Thoracic aorta (tissue), 2 donors: ENCODE measurements around the gene FGFR2. TPM values are rescaled to one million over a fixed set of nuclear protein-coding genes. Genes with fewer than 3 reads are reported as not detected.
"Not testable (repeated sequence)": the region's sequence is repeated elsewhere in the genome, so short reads cannot be mapped to it uniquely, and the experiment has no call there.

ENCODE experiments used
- ATAC-seq: fragments of 150-250 bp; one replicate; pipeline ENCODE4 v1.8.0; 2017; ENCODE audit warnings: low read depth; ENCODE audit not compliant: insufficient number of reproducible peaks, low FRiP score
- DNase-seq: peaks from one replicate; pipeline ENCODE4 v3.0.0-alpha.2; 2020; ENCODE audit warnings: low spot score
- H3K27ac ChIP-seq, 2 donors: fragments of 200-600 bp; sonication (generic); 1 replicate in 1 of 2; 2 replicates in 1 of 2; pipeline ENCODE4 v1.5.1; 2016; ENCODE audit warnings: mild to moderate bottlenecking in 2 of 2, moderate library complexity in 2 of 2
- H3K27me3 ChIP-seq: fragments of 200-600 bp; sonication (generic); replicated peaks from 2 replicates; pipeline ENCODE4 v1.6.0; 2016; ENCODE audit warnings: mild to moderate bottlenecking; ENCODE audit not compliant: insufficient read depth
- H3K36me3 ChIP-seq: fragments of 200-600 bp; sonication (generic); one replicate; pipeline ENCODE4 v1.5.1; 2016
- H3K4me1 ChIP-seq, 2 donors: fragments of 200-600 bp; sonication (generic); 1 replicate in 1 of 2; 2 replicates in 1 of 2; pipeline versions ENCODE4 v1.5.1 to v1.6.0; 2016; ENCODE audit warnings: low read depth in 2 of 2, mild to moderate bottlenecking in 1 of 2; ENCODE audit not compliant: control insufficient read depth in 1 of 2
- H3K4me3 ChIP-seq: fragments of 200-600 bp; sonication (generic); 2 replicates; pipeline ENCODE4 v1.5.1; 2016; ENCODE audit warnings: mild to moderate bottlenecking
- H3K9me3 ChIP-seq: fragments of 200-600 bp; sonication (generic); 2 replicates; pipeline ENCODE4 v1.5.1; 2016
- total RNA-seq, 2 donors: library from RNA; depleted of rRNA; stranded (reverse); fragments of >200 nt; gene quantifications; one replicate each; pipeline versions ENCODE4 v1.1.0 to v1.2.3, GENCODE V29; 2016
- TF ChIP-seq, protein P1 (sequence below): fragments of 200-600 bp; sonication (generic); IDR thresholded peaks from one replicate; pipeline ENCODE4 v1.5.1; 2019; ENCODE audit warnings: antibody characterized with exemption

Gene FGFR2
- total RNA-seq, 2 donors from 2014 or later: 7.2 to 16.2 TPM

- no peak overlapping the region for H3K4me3 ChIP-seq
- H3K9me3 ChIP-seq: no peaks in the 10 kb centered on the region
- ATAC-seq (no peak), DNase-seq (no peak)
- TF ChIP-seq, protein P1, sequence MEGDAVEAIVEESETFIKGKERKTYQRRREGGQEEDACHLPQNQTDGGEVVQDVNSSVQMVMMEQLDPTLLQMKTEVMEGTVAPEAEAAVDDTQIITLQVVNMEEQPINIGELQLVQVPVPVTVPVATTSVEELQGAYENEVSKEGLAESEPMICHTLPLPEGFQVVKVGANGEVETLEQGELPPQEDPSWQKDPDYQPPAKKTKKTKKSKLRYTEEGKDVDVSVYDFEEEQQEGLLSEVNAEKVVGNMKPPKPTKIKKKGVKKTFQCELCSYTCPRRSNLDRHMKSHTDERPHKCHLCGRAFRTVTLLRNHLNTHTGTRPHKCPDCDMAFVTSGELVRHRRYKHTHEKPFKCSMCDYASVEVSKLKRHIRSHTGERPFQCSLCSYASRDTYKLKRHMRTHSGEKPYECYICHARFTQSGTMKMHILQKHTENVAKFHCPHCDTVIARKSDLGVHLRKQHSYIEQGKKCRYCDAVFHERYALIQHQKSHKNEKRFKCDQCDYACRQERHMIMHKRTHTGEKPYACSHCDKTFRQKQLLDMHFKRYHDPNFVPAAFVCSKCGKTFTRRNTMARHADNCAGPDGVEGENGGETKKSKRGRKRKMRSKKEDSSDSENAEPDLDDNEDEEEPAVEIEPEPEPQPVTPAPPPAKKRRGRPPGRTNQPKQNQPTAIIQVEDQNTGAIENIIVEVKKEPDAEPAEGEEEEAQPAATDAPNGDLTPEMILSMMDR: no peak
- no peaks in the 10 kb centered on the region for H3K36me3 ChIP-seq
- no peak overlapping the region for H3K27ac ChIP-seq
- H3K4me1 ChIP-seq: no peaks in the 10 kb centered on the region
- no peaks in the 10 kb centered on the region for H3K27me3 ChIP-seq
Observed at GRCh38 chr10:121566755-121567154, 31.5 kb downstream of the FGFR2 start.

- Histone ChIP-seq H3K27ac (no peak overlapping the region), H3K27me3 (no peaks in the 10 kb centered on the region), H3K4me3 (no peak overlapping the region), H3K4me1 (peaks cover 3 to 11% of the 10 kb centered on the region in 2 donors), H3K9me3 (no peaks in the 10 kb centered on the region), H3K36me3 (no peaks in the 10 kb centered on the region)
- TF ChIP-seq, protein P1: no peak
- DNase-seq (no peak), ATAC-seq (no peak)
Observed at GRCh38 chr10:121559326-121560026, 38.8 kb downstream of the FGFR2 start.

DNA sequence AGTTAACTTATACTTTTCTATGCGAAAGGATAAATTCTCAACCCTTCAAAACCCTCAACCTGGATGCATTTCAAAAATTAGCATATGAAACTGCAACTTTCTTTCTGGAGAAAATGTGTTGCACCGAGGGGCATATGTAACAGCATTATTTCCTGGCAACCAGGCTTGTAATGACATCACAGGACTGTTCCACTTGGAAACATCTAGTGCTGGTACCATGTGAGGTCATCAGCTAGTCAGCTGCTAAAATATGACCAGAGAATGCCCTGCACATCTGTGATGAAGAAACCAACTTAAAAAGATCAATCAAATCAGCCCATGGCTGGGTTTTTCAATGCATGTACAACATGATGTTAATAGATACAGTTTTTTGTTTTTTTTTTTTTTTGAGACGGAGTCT is 40.0 kb downstream of the FGFR2 start:
- ATAC-seq (no peak), DNase-seq (no peak)
- Histone ChIP-seq H3K4me3 (no peak overlapping the region), H3K9me3 (no peaks in the 10 kb centered on the region), H3K4me1 (peaks cover 3 to 11% of the 10 kb centered on the region in 2 donors), H3K27ac (no peak overlapping the region), H3K27me3 (no peaks in the 10 kb centered on the region), H3K36me3 (no peaks in the 10 kb centered on the region)
- TF ChIP-seq, protein P1: no peak

DNA sequence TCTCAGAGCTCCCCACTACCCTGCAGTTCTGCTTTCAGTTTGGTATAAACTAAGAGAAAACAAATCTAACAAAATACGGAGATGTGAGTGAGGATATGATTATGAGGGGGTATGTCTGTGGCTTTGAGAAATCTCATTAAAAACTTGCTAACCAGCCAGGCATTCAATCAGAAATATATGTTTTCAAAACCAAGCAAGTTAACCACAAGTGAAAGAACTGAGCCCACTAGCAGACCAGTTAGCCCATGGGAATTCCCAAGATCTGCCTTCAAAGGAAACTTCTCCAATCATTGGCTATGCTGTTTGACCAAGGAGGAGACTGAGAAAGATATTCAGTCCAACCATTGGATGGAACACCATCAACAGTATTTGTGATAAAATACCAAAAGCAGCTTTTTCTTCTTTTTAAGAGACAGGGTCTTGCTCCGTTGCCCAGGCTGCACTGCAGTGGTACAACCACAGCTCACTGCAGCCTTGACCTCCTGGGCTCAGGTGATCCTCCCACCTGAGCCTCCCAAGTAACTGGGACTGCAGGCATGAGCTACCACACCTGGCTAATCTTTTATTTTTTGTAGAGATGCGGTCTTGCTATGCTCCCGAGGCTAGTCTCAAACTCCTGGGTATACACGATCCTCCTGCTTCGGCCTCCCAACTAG is 41.2 kb downstream of the FGFR2 start:
- ATAC-seq: no peak
- TF ChIP-seq, protein P1: no peak
- no peak overlapping the region for H3K27ac ChIP-seq

GRCh38 chr10:121556455-121556854 is 41.8 kb downstream of the FGFR2 start:
- no peaks in the 10 kb centered on the region for H3K36me3 ChIP-seq
- ATAC-seq: no peak
- H3K27ac ChIP-seq: no peak overlapping the region
- no peak overlapping the region for H3K4me3 ChIP-seq
- DNase-seq: no peak
- H3K27me3 ChIP-seq: no peaks in the 10 kb centered on the region
- no peaks in the 10 kb centered on the region for H3K9me3 ChIP-seq
- H3K4me1 ChIP-seq: peaks cover 3 to 11% of the 10 kb centered on the region in 2 donors
- TF ChIP-seq, protein P1: no peak

More for the DNA sequence above, 41.2 kb downstream of the FGFR2 start:
- no peaks in the 10 kb centered on the region for H3K27me3 ChIP-seq
- H3K4me1 ChIP-seq: peaks cover 3 to 11% of the 10 kb centered on the region in 2 donors
- H3K36me3 ChIP-seq: no peaks in the 10 kb centered on the region
- no peak for DNase-seq
- H3K9me3 ChIP-seq: no peaks in the 10 kb centered on the region
- no peak overlapping the region for H3K4me3 ChIP-seq

GRCh38 chr10:121554916-121555315 is 43.3 kb downstream of the FGFR2 start:
- not testable (repeated sequence) for H3K9me3 ChIP-seq, DNase-seq, H3K27me3 ChIP-seq, H3K36me3 ChIP-seq, H3K27ac ChIP-seq, H3K4me3 ChIP-seq, ATAC-seq
- peaks cover 3 to 11% of the 10 kb centered on the region in 2 donors for H3K4me1 ChIP-seq
